ENCODE results near the gene HCRTR1.
"Not testable (repeated sequence)": the region's sequence is repeated elsewhere in the genome, so short reads cannot be mapped to it uniquely, and the experiment has no call there.

Gene HCRTR1

GRCh38 chr1:31581821-31582810, 35.4 kb upstream of the HCRTR1 start:
- no peak for DNase-seq (ENCODE audit: low read depth in 2 of 2)

GRCh38 chr1:31583082-31583994, 34.2 kb upstream of the HCRTR1 start:
- no peak for DNase-seq (ENCODE audit: low read depth in 2 of 2)

GRCh38 chr1:31583995-31584868, 33.3 kb upstream of the HCRTR1 start:
- DNase-seq (ENCODE audit: low read depth in 2 of 2): no peak

GRCh38 chr1:31584869-31585735, 32.4 kb upstream of the HCRTR1 start:
- no peak for DNase-seq (ENCODE audit: low read depth in 2 of 2)

GRCh38 chr1:31585736-31586365, 31.6 kb upstream of the HCRTR1 start:
- DNase-seq (ENCODE audit: low read depth in 2 of 2): no peak

GRCh38 chr1:31586376-31587327, 30.8 kb upstream of the HCRTR1 start:
- DNase-seq (ENCODE audit: low read depth in 2 of 2): no peak

- not testable (repeated sequence) for DNase-seq (ENCODE audit: low read depth in 2 of 2)
These were observed 30.2 kb upstream of the HCRTR1 start for GRCh38 chr1:31587328-31587699.

GRCh38 chr1:31587720-31588423, 29.6 kb upstream of the HCRTR1 start:
- no peak for DNase-seq (ENCODE audit: low read depth in 2 of 2)

- DNase-seq (ENCODE audit: low read depth in 2 of 2): no peak
These were observed 28.6 kb upstream of the HCRTR1 start for GRCh38 chr1:31588751-31589515.

- DNase-seq (ENCODE audit: low read depth in 2 of 2): no peak
These were observed 25.9 kb upstream of the HCRTR1 start for GRCh38 chr1:31591425-31592093.

GRCh38 chr1:31592132-31592531, 25.4 kb upstream of the HCRTR1 start:
- no peak for DNase-seq (ENCODE audit: low read depth in 2 of 2)

- DNase-seq (ENCODE audit: low read depth in 2 of 2): no peak
These were observed 24.3 kb upstream of the HCRTR1 start for GRCh38 chr1:31593136-31593665.

GRCh38 chr1:31593770-31594632, 23.5 kb upstream of the HCRTR1 start:
- DNase-seq (ENCODE audit: low read depth in 2 of 2): no peak

GRCh38 chr1:31595836-31596736, 21.4 kb upstream of the HCRTR1 start:
- DNase-seq (ENCODE audit: low read depth in 2 of 2): no peak

- DNase-seq (ENCODE audit: low read depth in 2 of 2): no peak
These were observed 20.8 kb upstream of the HCRTR1 start for GRCh38 chr1:31596737-31597097.

All from fibroblast of skin of left biceps (primary cell).